HEK293 (cell line): Measurements from ENCODE around the gene DNMT3L.
A peak's percentile ranks its signal among the peaks of the same experiment; 100 is the strongest.

ENCODE experiments used
- ATF2 ChIP-seq: fragments of 450-650 bp; formaldehyde crosslinking; IDR thresholded peaks from 2 replicates; pipeline ENCODE4 v1.5.1; 2016; ENCODE audit warnings: missing biosample characterization, missing genetic modification characterization, low read depth
- BCL11A ChIP-seq: fragments of 450-650 bp; formaldehyde crosslinking; IDR thresholded peaks from 2 replicates; pipeline ENCODE4 v1.5.1; 2016; ENCODE audit warnings: low read depth, missing biosample characterization, missing genetic modification characterization
- CTCF ChIP-seq: fragments of 450-650 bp; formaldehyde crosslinking; IDR thresholded peaks from 2 replicates; pipeline ENCODE4 v1.5.1; 2016; ENCODE audit warnings: missing biosample characterization, missing genetic modification characterization
- GLIS1 ChIP-seq: fragments of 450-650 bp; formaldehyde crosslinking; IDR thresholded peaks from 2 replicates; pipeline ENCODE4 v1.5.1; 2016; ENCODE audit warnings: missing biosample characterization, missing genetic modification characterization
- GLIS2 ChIP-seq: fragments of 450-650 bp; formaldehyde crosslinking; IDR thresholded peaks from 2 replicates; pipeline ENCODE4 v1.5.1; 2016; ENCODE audit warnings: missing biosample characterization, missing genetic modification characterization
- INSM2 ChIP-seq: fragments of 450-650 bp; formaldehyde crosslinking; IDR thresholded peaks from 2 replicates; pipeline ENCODE4 v1.5.1; 2016; ENCODE audit warnings: missing biosample characterization, missing genetic modification characterization
- KLF17 ChIP-seq: fragments of 450-650 bp; formaldehyde crosslinking; IDR thresholded peaks from 2 replicates; pipeline ENCODE4 v1.5.1; 2016; ENCODE audit warnings: missing biosample characterization, missing genetic modification characterization
- MZF1 ChIP-seq: fragments of 450-650 bp; formaldehyde crosslinking; IDR thresholded peaks from 2 replicates; pipeline ENCODE4 v1.5.1; 2017; ENCODE audit warnings: missing biosample characterization, missing genetic modification characterization, borderline replicate concordance
- PATZ1 ChIP-seq: fragments of 450-650 bp; formaldehyde crosslinking; IDR thresholded peaks from 2 replicates; pipeline ENCODE4 v1.5.1; 2016; ENCODE audit warnings: missing biosample characterization, missing genetic modification characterization
- RBAK ChIP-seq: fragments of 450-650 bp; formaldehyde crosslinking; IDR thresholded peaks from 2 replicates; pipeline ENCODE4 v1.5.1; 2016; ENCODE audit warnings: missing biosample characterization, missing genetic modification characterization
- SETDB1 ChIP-seq: IDR thresholded peaks from one replicate; pipeline ENCODE4 v1.6.1; 2017; ENCODE audit warnings: mild to moderate bottlenecking, low read length, moderate library complexity, mixed read lengths; ENCODE audit not compliant: insufficient read length
- SP7 ChIP-seq: fragments of 450-650 bp; formaldehyde crosslinking; IDR thresholded peaks from 2 replicates; pipeline ENCODE4 v1.5.1; 2016; ENCODE audit warnings: missing biosample characterization, missing genetic modification characterization
- ZBTB20 ChIP-seq: fragments of 450-650 bp; formaldehyde crosslinking; IDR thresholded peaks from 2 replicates; pipeline ENCODE4 v1.5.1; 2016; ENCODE audit warnings: missing biosample characterization, missing genetic modification characterization
- ZFHX2 ChIP-seq: fragments of 450-650 bp; formaldehyde crosslinking; conservative IDR thresholded peaks from 2 replicates; pipeline ENCODE4 v1.5.1; 2016; ENCODE audit warnings: missing biosample characterization, missing genetic modification characterization
- ZNF18 ChIP-seq: fragments of 450-650 bp; formaldehyde crosslinking; IDR thresholded peaks from 2 replicates; pipeline ENCODE4 v1.5.1; 2016; ENCODE audit warnings: missing biosample characterization, missing genetic modification characterization
- ZNF274 ChIP-seq, 2 experiments: fragments of 200-500 bp in 1 of 2; fragments of 450-650 bp in 1 of 2; sonication (Bioruptor generic) in 1 of 2; formaldehyde crosslinking in 1 of 2; IDR thresholded peaks; 2 replicates each; pipeline versions ENCODE4 v1.5.1 to v1.6.1; 2014 to 2016; ENCODE audit warnings: borderline replicate concordance in 1 of 2, inconsistent platforms in 1 of 2, low read length in 1 of 2, missing biosample characterization in 1 of 2, missing genetic modification characterization in 1 of 2
- ZNF302 ChIP-seq: fragments of 450-650 bp; formaldehyde crosslinking; IDR thresholded peaks from 2 replicates; pipeline ENCODE4 v1.5.1; 2016; ENCODE audit warnings: missing biosample characterization, missing genetic modification characterization, low read depth
- ZNF324 ChIP-seq: fragments of 450-650 bp; formaldehyde crosslinking; IDR thresholded peaks from 2 replicates; pipeline ENCODE4 v1.5.1; 2016; ENCODE audit warnings: missing biosample characterization, missing genetic modification characterization
- ZNF354C ChIP-seq: fragments of 450-650 bp; formaldehyde crosslinking; IDR thresholded peaks from 2 replicates; pipeline ENCODE4 v1.5.1; 2016; ENCODE audit warnings: missing biosample characterization, missing genetic modification characterization, low read depth, borderline replicate concordance
- ZNF362 ChIP-seq: fragments of 450-650 bp; formaldehyde crosslinking; IDR thresholded peaks from 2 replicates; pipeline ENCODE4 v1.5.1; 2016; ENCODE audit warnings: missing biosample characterization, missing genetic modification characterization
- ZNF366 ChIP-seq: fragments of 450-650 bp; formaldehyde crosslinking; conservative IDR thresholded peaks from 2 replicates; pipeline ENCODE4 v1.5.1; 2016; ENCODE audit warnings: missing biosample characterization, missing genetic modification characterization
- ZNF37A ChIP-seq: fragments of 450-650 bp; IDR thresholded peaks from 2 replicates; pipeline ENCODE4 v1.5.1; 2018; ENCODE audit warnings: missing biosample characterization, missing genetic modification characterization
- ZNF423 ChIP-seq: fragments of 450-650 bp; formaldehyde crosslinking; IDR thresholded peaks from 2 replicates; pipeline ENCODE4 v1.5.1; 2016; ENCODE audit warnings: missing biosample characterization, missing genetic modification characterization
- ZNF513 ChIP-seq: fragments of 450-650 bp; IDR thresholded peaks from 2 replicates; pipeline ENCODE4 v1.5.1; 2018; ENCODE audit warnings: missing biosample characterization, missing genetic modification characterization
- ZNF596 ChIP-seq: fragments of 450-650 bp; IDR thresholded peaks from 2 replicates; pipeline ENCODE4 v1.5.0; 2018; ENCODE audit warnings: missing biosample characterization, mild to moderate bottlenecking, missing genetic modification characterization, moderate library complexity
- ZNF623 ChIP-seq: fragments of 450-650 bp; formaldehyde crosslinking; IDR thresholded peaks from 2 replicates; pipeline ENCODE4 v1.5.1; 2016; ENCODE audit warnings: missing biosample characterization, missing genetic modification characterization
- ZNF792 ChIP-seq: fragments of 450-650 bp; formaldehyde crosslinking; IDR thresholded peaks from 2 replicates; pipeline ENCODE4 v1.5.1; 2016; ENCODE audit warnings: missing biosample characterization, missing genetic modification characterization
- ZSCAN30 ChIP-seq: fragments of 450-650 bp; IDR thresholded peaks from 2 replicates; pipeline ENCODE4 v1.5.1; 2018; ENCODE audit warnings: missing biosample characterization, mild to moderate bottlenecking, missing genetic modification characterization, moderate library complexity

The DNMT3L gene

GRCh38 chr21:44263221-44263760 is 1.6 kb upstream of the DNMT3L start (continued):
- TF ChIP-seq PATZ1 (tag by site-specific recombination) (0 out of 2 replicates have a peak, but pooled peaks have one; percentile 40), ZNF423 (tag by site-specific recombination) (no peak), ZNF18 (tag by site-specific recombination) (no peak), INSM2 (tag by site-specific recombination) (no peak), KLF17 (tag by site-specific recombination) (no peak), ATF2 (tag by site-specific recombination) (no peak), BCL11A (no peak), ZNF362 (tag by site-specific recombination) (no peak), ZNF324 (no peak), ZNF792 (tag by site-specific recombination) (no peak), RBAK (tag by site-specific recombination) (no peak), ZFHX2 (tag by site-specific recombination) (peak; percentile 44), ZNF274 (IDR thresholded peaks at IDR 0.05; ENCODE audit: low read length) (no peak), ZNF274 (tag by site-specific recombination; IDR thresholded peaks at IDR 0.05; ENCODE audit: borderline replicate concordance) (no peak), SETDB1 (no peak), ZNF302 (no peak), CTCF (no peak), ZNF623 (tag by site-specific recombination) (no peak), ZNF513 (tag by site-specific recombination) (no peak), ZNF37A (tag by site-specific recombination) (no peak), ZNF596 (tag by site-specific recombination) (no peak), ZBTB20 (tag by site-specific recombination) (0 out of 2 replicates have a peak, but pooled peaks have one; percentile 25), GLIS1 (tag by site-specific recombination) (peak; percentile 68), ZSCAN30 (no peak), ZNF366 (no peak), SP7 (tag by site-specific recombination) (no peak), GLIS2 (tag by site-specific recombination) (peak; percentile 40; the same call in 1 of the 2 replicates), ZNF354C (tag by site-specific recombination) (no peak), MZF1 (tag by site-specific recombination) (no peak)
